K562 (cell line): ENCODE results near the gene LCN1. TPM values are rescaled to one million over a fixed set of nuclear protein-coding genes. Genes with fewer than 3 reads are reported as not detected.
A peak's percentile ranks its signal among the peaks of the same experiment; 100 is the strongest.

Experiments used
- ATAC-seq: fragments of 200-7000 bp; cut with Tn5 transposase; 3 replicates; pipeline ENCODE4 v1.9.1; 2020; ENCODE audit warnings: moderate library complexity
- BruUV-seq: library from RNA; stranded (reverse); fragments of 400-500 nt; replicated peaks from 2 replicates; lab custom pipeline; 2021; lab: Mats Ljungman, UMichigan
- CTCF ChIA-PET: fragments of 300-600 bp; formaldehyde crosslinking; extraction: SDS; loops from one replicate; lab custom pipeline; 2021; ENCODE audit warnings: low intra/inter-chr PET ratio; lab: Yijun Ruan, JAX
- POLR2A ChIA-PET: fragments of 300-600, 350-650 bp; sonication (Branson Sonifier 250); formaldehyde crosslinking; extraction: SDS; loops from one replicate; lab custom pipeline; 2021; ENCODE audit warnings: antibody characterized with exemption, inconsistent platforms; lab: Yijun Ruan, JAX
- DNase-seq, 4 experiments: peaks; one replicate each; pipeline versions ENCODE4 v3.0.0 to v3.0.0-alpha.2; 2011 to 2018; ENCODE audit warnings: low spot score in 3 of 4, mixed read lengths in 3 of 4; ENCODE audit errors: extremely low read depth in 1 of 4
- FAIRE-seq: peaks from 2 replicates; lab custom pipeline; 2011; peaks lifted over from hg19 to GRCh38; lab: Jason Lieb, UNC
- H2AFZ ChIP-seq: 2 replicates; pipeline ENCODE4 v1.6.0; 2011; ENCODE audit warnings: low read depth, low read length, control low read depth, inconsistent platforms
- H3K27ac ChIP-seq: fragments of 200-600 bp; 3 replicates; pipeline ENCODE4 v1.8.0; 2011; ENCODE audit warnings: low read depth, mild to moderate bottlenecking, control low read depth, inconsistent platforms, low read length, moderate library complexity, mixed read lengths; ENCODE audit errors: extremely low read depth
- H3K27me3 ChIP-seq, 2 experiments: fragments of 300-600 bp in 1 of 2; 2 replicates in 1 of 2; 3 replicates in 1 of 2; pipeline versions ENCODE4 v1.6.0 to v1.8.0; 2011; ENCODE audit warnings: inconsistent platforms in 2 of 2, low read length in 2 of 2, mild to moderate bottlenecking in 1 of 2, mixed read lengths in 1 of 2, moderate library complexity in 1 of 2; ENCODE audit not compliant: control insufficient read depth in 2 of 2, insufficient read depth in 2 of 2
- H3K36me3 ChIP-seq: fragments of 300-600 bp; 3 replicates; pipeline ENCODE4 v1.8.0; 2011; ENCODE audit warnings: mild to moderate bottlenecking, low read length, inconsistent platforms; ENCODE audit not compliant: control insufficient read depth, insufficient read depth
- H3K4me1 ChIP-seq, 2 experiments: fragments of 200-600 bp in 1 of 2; replicated peaks in 1 of 2; 2 replicates in 1 of 2; 3 replicates in 1 of 2; pipeline versions ENCODE4 v1.5.1 to v1.8.0; 2011; ENCODE audit warnings: inconsistent platforms in 2 of 2, low read length in 2 of 2, mild to moderate bottlenecking in 1 of 2, mixed read lengths in 1 of 2, moderate library complexity in 1 of 2; ENCODE audit not compliant: control insufficient read depth in 2 of 2, insufficient read depth in 2 of 2
- H3K4me2 ChIP-seq: 2 replicates; pipeline ENCODE4 v1.6.1; 2011; ENCODE audit warnings: low read length, control low read depth, inconsistent platforms, mixed read lengths; ENCODE audit not compliant: insufficient read depth
- H3K4me3 ChIP-seq: fragments of 200-600 bp; sonication (generic), shearing (Covaris generic); 2 replicates; pipeline ENCODE4 v1.5.1; 2016; ENCODE audit warnings: control low read depth, inconsistent platforms
- H3K79me2 ChIP-seq: fragments of 200-600 bp; 3 replicates; pipeline ENCODE4 v1.8.0; 2011; ENCODE audit warnings: low read length, inconsistent platforms; ENCODE audit not compliant: control insufficient read depth, insufficient read depth
- H3K9ac ChIP-seq, 2 experiments: 2 replicates each; pipeline versions ENCODE4 v1.6.0 to v1.6.1; 2011; ENCODE audit warnings: low read depth in 2 of 2, low read length in 2 of 2, control low read depth in 1 of 2, inconsistent platforms in 1 of 2, mild to moderate bottlenecking in 1 of 2, mixed read lengths in 1 of 2; ENCODE audit not compliant: insufficient read depth in 1 of 2
- H3K9me1 ChIP-seq: one replicate; pipeline ENCODE4 v1.6.0; 2011; ENCODE audit warnings: inconsistent platforms, mild to moderate bottlenecking, low read length, moderate library complexity; ENCODE audit not compliant: control insufficient read depth, insufficient read depth
- H3K9me3 ChIP-seq: replicated peaks from 2 replicates; pipeline ENCODE4 v1.5.1; 2011; ENCODE audit warnings: low read depth, low read length, inconsistent platforms; ENCODE audit not compliant: control insufficient read depth, insufficient read depth
- H4K20me1 ChIP-seq: replicated peaks from 2 replicates; pipeline ENCODE4 v1.6.1; 2011; ENCODE audit warnings: low read length, inconsistent platforms, mixed read lengths; ENCODE audit not compliant: control insufficient read depth, insufficient read depth
- KDM1A ChIP-seq, 2 experiments: fragments of 450-650 bp; IDR thresholded peaks; 2 replicates each; pipeline ENCODE4 v1.6.1; 2016; ENCODE audit warnings: mild to moderate bottlenecking in 2 of 2
- POLR2G ChIP-seq: fragments of 200-400 bp; formaldehyde crosslinking; IDR thresholded peaks from 2 replicates; pipeline ENCODE4 v1.6.1; 2017; ENCODE audit warnings: low read depth, mild to moderate bottlenecking, antibody characterized with exemption, low read length, moderate library complexity
- RBFOX2 ChIP-seq: fragments of 200-400 bp; formaldehyde crosslinking; IDR thresholded peaks from 2 replicates; pipeline ENCODE4 v1.6.1; 2017; ENCODE audit warnings: low read depth, mild to moderate bottlenecking, low read length, moderate library complexity
- RBM22 ChIP-seq: fragments of 200-400 bp; formaldehyde crosslinking; IDR thresholded peaks from 2 replicates; pipeline ENCODE4 v1.6.1; 2018; ENCODE audit warnings: low read length, low read depth; ENCODE audit not compliant: poor library complexity, severe bottlenecking
- TARDBP ChIP-seq: fragments of 450-650 bp; IDR thresholded peaks from 2 replicates; pipeline ENCODE4 v1.6.1; 2016
- TRIM24 ChIP-seq, 2 experiments: fragments of 450-650 bp; IDR thresholded peaks; 2 replicates each; pipeline ENCODE4 v1.6.1; 2016
- ZBTB43 ChIP-seq: sonication (generic); formaldehyde crosslinking; IDR thresholded peaks from 2 replicates; pipeline ENCODE4 v1.8.0; 2023; ENCODE audit warnings: mild to moderate bottlenecking, missing genetic modification reagents
- ZBTB8A ChIP-seq: fragments of 450-650 bp; IDR thresholded peaks from 2 replicates; pipeline ENCODE4 v1.6.1; 2018; ENCODE audit warnings: mild to moderate bottlenecking, moderate library complexity; ENCODE audit not compliant: partially characterized antibody
- WGBS: fragments of 100-300 bp; shearing (Covaris generic); methylation state at CpG from one replicate; pipeline ENCODE4 v1.1.6; 2016; ENCODE audit warnings: low coverage, mixed read lengths; ENCODE audit not compliant: insufficient coverage; ENCODE audit errors: missing lambda C conversion rate; 5-methylcytosine and 5-hydroxymethylcytosine counted together
- in situ Hi-C: fragments of 300-500 bp; cut with MboI; formaldehyde crosslinking; loops from 4 replicates; pipeline ENCODE4 v1.15.0; 2018; ENCODE audit warnings: inconsistent platforms, mixed read lengths
- intact Hi-C: fragments of 100-400 bp; cut with micrococcal nuclease; formaldehyde crosslinking; loops from 2 replicates; pipeline ENCODE4 v1.14.2; 2022
- polyA plus RNA-seq, 8 experiments: library from polyadenylated mRNA; depleted of rRNA in 4 of 8; stranded (reverse) in 5 of 8; unstranded in 3 of 8; fragments of >200 nt; fragmentation: Nextera tagmentation in 2 of 8; fragmentation: Illumina TruSeq in 1 of 8; extraction: Ambion mirVana in 2 of 8; extraction: Trizol in 1 of 8; gene quantifications; 2 replicates each; pipeline versions ENCODE4 v1.2.1 to v1.2.3, GENCODE V29; 2011 to 2014; ENCODE audit warnings: inconsistent platforms in 1 of 8, missing spikeins in 1 of 8
- total RNA-seq, 7 experiments: library from RNA; depleted of rRNA in 6 of 7; stranded (reverse); fragments of >200 nt in 6 of 7; fragmentation: Illumina TruSeq in 2 of 7; extraction: Trizol in 2 of 7; gene quantifications; 2 replicates each; pipeline versions ENCODE4 v1.2.1 to v1.2.3, GENCODE V29; 2011 to 2021; ENCODE audit warnings: low replicate concordance in 1 of 7

Gene LCN1
- total and polyA plus RNA-seq, 9 of the 15 experiments (the other 6 are each of a cell fraction or from before 2014, with no cell fraction given), result not detected

DNA sequence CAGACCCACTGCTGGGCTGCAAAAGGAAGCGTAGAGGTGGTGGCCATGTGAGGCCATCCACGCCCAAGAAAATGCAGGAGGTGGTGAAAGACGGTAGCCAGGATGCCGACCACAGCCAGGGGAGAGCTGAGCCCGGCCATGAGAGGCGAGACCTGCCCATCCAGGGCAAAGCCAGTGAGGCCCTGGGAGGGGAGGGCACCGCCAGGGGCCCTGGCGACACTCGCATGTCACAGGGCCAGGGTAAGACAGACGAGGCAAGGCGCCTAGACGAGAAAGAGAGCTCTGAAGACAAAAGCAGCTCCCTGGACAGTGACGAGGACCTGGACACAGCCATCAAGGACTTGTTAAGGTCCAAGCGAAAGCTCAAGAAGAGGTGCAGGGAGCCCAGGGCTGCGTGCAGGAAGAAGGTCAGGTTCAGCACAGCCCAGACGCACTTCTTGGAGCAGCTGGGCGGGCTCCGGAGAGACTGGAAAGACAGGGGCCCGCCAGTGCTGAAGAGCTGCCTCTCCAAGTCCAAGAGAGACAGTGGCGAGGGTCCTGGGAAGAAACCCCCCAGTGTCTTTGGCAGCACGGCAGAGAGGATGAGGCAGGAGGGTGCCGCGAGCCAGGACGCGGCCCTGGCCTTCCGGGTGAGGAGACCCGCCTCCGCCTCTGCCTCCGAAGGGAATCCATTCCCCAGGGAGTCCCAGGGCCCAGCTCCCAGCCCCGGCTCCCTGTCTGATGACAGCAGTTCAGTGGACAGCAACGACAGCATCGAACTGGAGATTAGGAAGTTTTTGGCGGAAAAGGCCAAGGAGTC lies 34.8 kb upstream of the LCN1 start:
- BruUV-seq, result no TSS peak

GRCh38 chr9:135487281-135488012 lies 33.8 kb upstream of the LCN1 start:
- CTCF ChIA-PET, result no interaction called here
- Histone ChIP-seq H3K9ac (no peak overlapping the region; a peak in 1 of 4 replicates), H3K4me2 (no peak overlapping the region), H3K4me1 (peaks cover 2 to 10% of the 10 kb centered on the region in 2 experiments; a peak in 2 of 5 replicates), H3K9me1 (no peaks in the 10 kb centered on the region), H3K27ac (no peak overlapping the region), H4K20me1 (no peaks in the 10 kb centered on the region), H3K36me3 (peaks cover 51% of the 10 kb centered on the region; the same call in 1 of the 3 replicates), H3K4me3 (no peak overlapping the region), H2AFZ (no peak overlapping the region), H3K9me3 (no peaks in the 10 kb centered on the region), H3K27me3 (no peaks in the 10 kb centered on the region), H3K79me2 (no peaks in the 10 kb centered on the region)
- TF ChIP-seq TARDBP (no peak), ZBTB43 (CRISPR knock-in tag) (no peak), POLR2G (peak; percentile 12; the same call in 1 of the 2 replicates), RBM22 (peak; percentile 47), KDM1A (IDR thresholded peaks at IDR 0.05) (no peak), ZBTB8A (no peak), RBFOX2 (peak; percentile 40)
- intact Hi-C loops (no loop called here), in situ Hi-C loops (no loop called here)
- ATAC-seq (no peak), FAIRE-seq (no peak), DNase-seq (no peak)
- WGBS, result 92% methylated on average over 18 of the region's 40 CpGs
- BruUV-seq, result no TSS peak
- POLR2A ChIA-PET, result interaction anchor here (0.5 to 1.2 kb wide), 3 partner anchors 11 to 27 kb away, joined by 3 to 5 read pairs (median 5); no protein-coding TSS in a partner anchor

More for the DNA sequence above, 34.8 kb upstream of the LCN1 start:
- peaks cover 51% of the 10 kb centered on the region; the same call in 1 of the 3 replicates for H3K36me3 ChIP-seq
- intact Hi-C loops (no loop called here), in situ Hi-C loops (no loop called here)
- H3K27me3 ChIP-seq, result no peaks in the 10 kb centered on the region
- TF ChIP-seq RBFOX2, result peak; percentile 19
- TF ChIP-seq TRIM24 (IDR thresholded peaks at IDR 0.05), result no peak
- no peaks in the 10 kb centered on the region for H4K20me1 ChIP-seq
- peaks cover 2 to 10% of the 10 kb centered on the region in 2 experiments; a peak in 2 of 5 replicates for H3K4me1 ChIP-seq
- DNase-seq (no peak), FAIRE-seq (no peak), ATAC-seq (no peak)
- no peak overlapping the region for H3K27ac ChIP-seq
- no peaks in the 10 kb centered on the region for H3K9me1 ChIP-seq
- 89% methylated on average over 23 of the region's 33 CpGs for WGBS
- H3K9ac ChIP-seq, result peak overlapping the region in 1 of 2 experiments; percentile 13; a peak in 1 of 4 replicates
- H3K9me3 ChIP-seq, result no peaks in the 10 kb centered on the region
- no peak overlapping the region for H2AFZ ChIP-seq
- no peak overlapping the region for H3K4me2 ChIP-seq
- H3K79me2 ChIP-seq, result peaks cover 3% of the 10 kb centered on the region; the same call in 1 of the 3 replicates
- no peak overlapping the region for H3K4me3 ChIP-seq
- ChIA-PET POLR2A (interaction anchor here (0.8 to 0.9 kb wide), 2 partner anchors 11 to 12 kb away, joined by 3 to 5 read pairs; no protein-coding TSS in a partner anchor), CTCF (no interaction called here)
